ENCODE measurements around the gene IPO13.

The IPO13 gene

DNA sequence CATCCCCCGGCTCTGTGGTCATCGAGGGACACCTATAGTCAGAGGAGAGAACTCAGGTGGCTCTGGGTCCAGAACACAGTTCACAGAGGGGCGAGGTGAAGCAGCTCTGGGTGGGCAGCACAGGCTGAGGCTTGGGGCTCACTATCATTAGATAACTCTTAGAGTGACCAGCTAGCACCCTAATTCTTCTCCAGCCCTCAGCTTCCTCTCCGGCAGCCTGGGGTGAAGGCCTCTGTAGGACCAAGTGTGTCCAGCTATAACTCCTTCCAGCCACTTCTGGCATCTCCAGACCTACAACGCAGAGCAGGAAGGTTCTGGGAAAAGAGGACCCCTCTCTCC lies 11.8 kb upstream of the IPO13 start:
- Mint-ChIP-seq H3K27me3 (ENCODE audit: low read depth, poor library complexity) (peaks cover 70% of the 10 kb centered on the region), H3K4me3 (peak overlapping the region; percentile 58), H3K27ac (no peak overlapping the region), H3K4me1 (peaks cover 16% of the 10 kb centered on the region), H3K9me3 (no peaks in the 10 kb centered on the region), H3K36me3 (ENCODE audit: low read depth) (no peaks in the 10 kb centered on the region)
- no peak for DNase-seq
- TF ChIP-seq, protein P1, sequence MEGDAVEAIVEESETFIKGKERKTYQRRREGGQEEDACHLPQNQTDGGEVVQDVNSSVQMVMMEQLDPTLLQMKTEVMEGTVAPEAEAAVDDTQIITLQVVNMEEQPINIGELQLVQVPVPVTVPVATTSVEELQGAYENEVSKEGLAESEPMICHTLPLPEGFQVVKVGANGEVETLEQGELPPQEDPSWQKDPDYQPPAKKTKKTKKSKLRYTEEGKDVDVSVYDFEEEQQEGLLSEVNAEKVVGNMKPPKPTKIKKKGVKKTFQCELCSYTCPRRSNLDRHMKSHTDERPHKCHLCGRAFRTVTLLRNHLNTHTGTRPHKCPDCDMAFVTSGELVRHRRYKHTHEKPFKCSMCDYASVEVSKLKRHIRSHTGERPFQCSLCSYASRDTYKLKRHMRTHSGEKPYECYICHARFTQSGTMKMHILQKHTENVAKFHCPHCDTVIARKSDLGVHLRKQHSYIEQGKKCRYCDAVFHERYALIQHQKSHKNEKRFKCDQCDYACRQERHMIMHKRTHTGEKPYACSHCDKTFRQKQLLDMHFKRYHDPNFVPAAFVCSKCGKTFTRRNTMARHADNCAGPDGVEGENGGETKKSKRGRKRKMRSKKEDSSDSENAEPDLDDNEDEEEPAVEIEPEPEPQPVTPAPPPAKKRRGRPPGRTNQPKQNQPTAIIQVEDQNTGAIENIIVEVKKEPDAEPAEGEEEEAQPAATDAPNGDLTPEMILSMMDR (IDR thresholded peaks at IDR 0.05): peak; percentile 3

DNA sequence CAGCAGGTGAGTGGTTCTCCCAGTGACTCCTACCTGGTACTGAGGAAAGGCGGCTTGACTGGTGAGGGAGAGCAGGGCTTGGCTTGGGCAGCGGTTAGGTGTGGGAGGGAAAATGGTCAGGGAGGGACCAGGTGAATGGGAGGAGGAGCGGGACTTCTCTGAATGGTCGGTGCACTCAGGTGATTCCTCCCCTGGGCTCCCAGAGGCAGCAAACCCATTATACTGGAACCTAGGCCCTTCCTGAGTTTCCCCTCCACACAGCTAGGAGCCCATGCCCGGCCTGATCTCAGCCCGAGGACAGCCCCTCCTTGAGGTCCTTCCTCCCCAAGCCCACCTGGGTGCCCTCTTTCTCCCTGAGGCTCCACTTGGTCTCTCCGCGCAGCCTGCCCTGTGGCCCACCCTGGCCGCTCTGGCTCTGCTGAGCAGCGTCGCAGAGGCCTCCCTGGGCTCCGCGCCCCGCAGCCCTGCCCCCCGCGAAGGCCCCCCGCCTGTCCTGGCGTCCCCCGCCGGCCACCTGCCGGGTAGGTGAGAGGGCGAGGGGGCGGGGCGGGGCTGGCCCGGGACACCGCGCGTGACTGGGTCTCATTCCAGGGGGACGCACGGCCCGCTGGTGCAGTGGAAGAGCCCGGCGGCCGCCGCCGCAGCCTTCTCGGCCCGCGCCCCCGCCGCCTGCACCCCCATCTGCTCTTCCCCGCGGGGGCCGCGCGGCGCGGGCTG lies 10.9 kb upstream of the IPO13 start:
- H3K9me3 Mint-ChIP-seq: no peaks in the 10 kb centered on the region
- TF ChIP-seq, protein P1 (IDR thresholded peaks at IDR 0.05): no peak
- H3K27me3 Mint-ChIP-seq (ENCODE audit: low read depth, poor library complexity): peaks cover 74% of the 10 kb centered on the region
- no peaks in the 10 kb centered on the region for H3K36me3 Mint-ChIP-seq (ENCODE audit: low read depth)
- peak; percentile 63 for DNase-seq
- H3K4me3 Mint-ChIP-seq: peak overlapping the region; percentile 58
- H3K27ac Mint-ChIP-seq: no peak overlapping the region
- H3K4me1 Mint-ChIP-seq: peaks cover 16% of the 10 kb centered on the region

DNA sequence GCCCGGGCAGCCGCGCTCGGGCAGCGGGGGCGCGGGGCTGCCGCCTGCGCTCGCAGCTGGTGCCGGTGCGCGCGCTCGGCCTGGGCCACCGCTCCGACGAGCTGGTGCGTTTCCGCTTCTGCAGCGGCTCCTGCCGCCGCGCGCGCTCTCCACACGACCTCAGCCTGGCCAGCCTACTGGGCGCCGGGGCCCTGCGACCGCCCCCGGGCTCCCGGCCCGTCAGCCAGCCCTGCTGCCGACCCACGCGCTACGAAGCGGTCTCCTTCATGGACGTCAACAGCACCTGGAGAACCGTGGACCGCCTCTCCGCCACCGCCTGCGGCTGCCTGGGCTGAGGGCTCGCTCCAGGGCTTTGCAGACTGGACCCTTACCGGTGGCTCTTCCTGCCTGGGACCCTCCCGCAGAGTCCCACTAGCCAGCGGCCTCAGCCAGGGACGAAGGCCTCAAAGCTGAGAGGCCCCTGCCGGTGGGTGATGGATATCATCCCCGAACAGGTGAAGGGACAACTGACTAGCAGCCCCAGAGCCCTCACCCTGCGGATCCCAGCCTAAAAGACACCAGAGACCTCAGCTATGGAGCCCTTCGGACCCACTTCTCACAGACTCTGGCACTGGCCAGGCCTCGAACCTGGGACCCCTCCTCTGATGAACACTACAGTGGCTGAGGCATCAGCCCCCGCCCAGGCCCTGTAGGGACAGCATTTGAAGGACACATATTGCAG lies 10.2 kb upstream of the IPO13 start:
- Mint-ChIP-seq H3K27me3 (ENCODE audit: low read depth, poor library complexity) (peaks cover 74% of the 10 kb centered on the region), H3K4me3 (peak overlapping the region; percentile 77), H3K4me1 (peaks cover 16% of the 10 kb centered on the region), H3K27ac (no peak overlapping the region), H3K36me3 (ENCODE audit: low read depth) (no peaks in the 10 kb centered on the region), H3K9me3 (no peaks in the 10 kb centered on the region)
- TF ChIP-seq, protein P1 (IDR thresholded peaks at IDR 0.05): no peak
- DNase-seq: peak; percentile 70

DNA sequence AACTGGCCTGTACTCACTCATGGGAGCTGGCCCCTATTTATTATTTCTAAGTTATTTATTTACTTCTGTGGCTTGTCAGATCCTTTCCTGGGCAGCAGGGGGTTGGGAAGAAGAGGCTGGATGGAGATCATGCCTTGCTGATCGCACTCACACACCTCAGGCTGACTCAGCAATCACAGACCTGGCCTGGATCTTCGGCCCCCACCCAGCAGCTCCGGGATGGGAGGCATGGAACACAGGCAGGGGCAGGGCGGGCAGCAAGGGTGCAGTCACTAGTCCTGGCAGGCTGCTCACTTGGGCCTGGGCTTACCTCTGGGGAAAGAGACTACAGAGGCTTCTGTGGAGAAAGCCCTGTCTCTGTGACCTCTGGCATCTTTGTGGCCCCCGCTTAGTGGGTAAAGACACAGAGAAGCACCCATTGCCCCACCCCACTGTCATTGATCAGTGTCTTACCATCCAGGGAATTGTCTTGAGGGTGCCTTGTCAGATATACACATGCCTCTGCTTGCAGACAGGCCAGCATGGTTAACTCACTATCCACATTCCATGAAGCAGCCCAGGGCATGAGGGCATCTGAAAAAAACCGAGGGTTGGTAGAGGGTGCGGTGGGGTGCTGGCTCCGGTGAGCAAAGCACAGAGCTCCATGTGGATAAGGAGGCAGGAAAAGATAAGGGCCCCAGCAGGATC lies 9.4 kb upstream of the IPO13 start:
- Mint-ChIP-seq H3K4me3 (peak overlapping the region; percentile 34), H3K27ac (no peak overlapping the region), H3K36me3 (ENCODE audit: low read depth) (no peaks in the 10 kb centered on the region), H3K27me3 (ENCODE audit: low read depth, poor library complexity) (peaks cover 75% of the 10 kb centered on the region), H3K4me1 (peaks cover 16% of the 10 kb centered on the region), H3K9me3 (no peaks in the 10 kb centered on the region)
- TF ChIP-seq, protein P1 (IDR thresholded peaks at IDR 0.05): no peak
- DNase-seq: no peak

DNA sequence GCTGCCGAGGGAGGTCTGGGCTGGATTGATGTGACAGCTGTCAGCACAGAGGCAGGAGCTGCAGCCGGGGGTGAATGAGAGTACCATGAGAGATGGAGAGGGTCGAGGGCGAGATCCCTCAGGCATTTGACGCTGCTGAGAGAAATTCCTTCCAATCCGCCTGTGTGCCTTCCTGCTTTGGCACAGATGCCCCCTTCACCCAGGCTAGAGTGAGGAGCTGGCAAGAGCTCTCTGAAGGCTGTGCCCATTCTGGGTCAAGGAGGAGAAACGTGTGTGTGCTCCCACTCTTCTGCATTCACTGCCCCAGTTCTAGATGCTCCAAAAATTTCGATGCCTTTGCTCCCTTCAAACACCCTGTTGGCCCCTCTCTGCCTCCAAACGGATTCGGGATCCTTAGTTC lies 8.4 kb upstream of the IPO13 start:
- Mint-ChIP-seq H3K4me1 (peaks cover 6% of the 10 kb centered on the region), H3K9me3 (no peaks in the 10 kb centered on the region), H3K36me3 (ENCODE audit: low read depth) (no peaks in the 10 kb centered on the region), H3K4me3 (no peak overlapping the region), H3K27me3 (ENCODE audit: low read depth, poor library complexity) (peaks cover 69% of the 10 kb centered on the region), H3K27ac (no peak overlapping the region)
- TF ChIP-seq, protein P1 (IDR thresholded peaks at IDR 0.05): no peak
- DNase-seq: no peak
